ENCODE results near the gene COTL1. TPM values are rescaled to one million over a fixed set of nuclear protein-coding genes. Genes with fewer than 3 reads are reported as not detected.

The COTL1 gene
- total and polyA plus RNA-seq, 2 of the 13 experiments (the other 11 are each of a cell fraction or from before 2014, with no cell fraction given), result 8.7 to 16.9 TPM

DNA sequence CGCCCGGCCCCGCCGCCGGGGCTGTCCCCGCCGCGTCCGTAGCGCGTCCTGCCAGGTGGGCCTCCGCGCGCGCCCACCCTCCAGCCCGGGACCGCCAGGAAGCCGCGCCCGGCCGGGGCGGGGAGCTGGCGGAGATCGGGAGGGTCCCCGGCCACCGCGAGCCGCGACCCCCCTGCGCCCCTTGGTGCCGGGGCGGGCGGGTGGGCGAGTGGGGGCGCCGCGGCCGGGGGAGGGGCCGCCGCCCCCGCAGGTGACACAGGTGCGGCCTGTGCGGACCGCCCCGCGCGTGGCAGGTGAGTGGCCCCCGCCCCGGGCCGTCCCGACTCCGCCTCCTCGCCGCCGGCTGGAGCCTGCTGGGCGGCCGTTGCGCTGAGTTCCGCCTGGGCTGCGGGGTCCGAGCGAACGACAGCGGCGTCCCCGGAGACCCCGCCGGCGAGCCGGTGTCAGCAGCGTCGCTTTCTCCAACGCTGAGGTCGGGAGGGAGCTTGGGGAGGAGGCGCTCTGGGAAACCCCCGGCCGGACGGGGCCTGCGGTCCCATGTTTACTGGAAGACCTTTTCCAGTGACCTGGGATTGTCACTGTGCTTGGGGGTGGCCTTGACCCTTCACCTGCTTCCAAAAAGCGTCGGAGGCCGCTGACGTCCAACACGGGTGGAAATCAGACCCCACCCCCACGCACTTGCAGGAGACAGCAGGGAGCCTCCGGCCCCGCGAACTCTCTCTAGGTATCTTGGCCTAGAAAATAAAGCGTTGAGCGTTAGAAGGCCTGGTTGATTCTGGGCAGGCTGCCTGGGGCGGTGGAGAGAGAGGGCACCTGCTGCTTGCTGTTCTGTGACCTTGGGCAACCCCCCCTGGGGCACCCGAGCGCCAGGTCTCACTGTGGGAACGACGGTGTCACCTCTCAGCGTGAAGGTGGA, 31.0 kb upstream of the COTL1 start (continued):
- TF ChIP-seq, protein P1, sequence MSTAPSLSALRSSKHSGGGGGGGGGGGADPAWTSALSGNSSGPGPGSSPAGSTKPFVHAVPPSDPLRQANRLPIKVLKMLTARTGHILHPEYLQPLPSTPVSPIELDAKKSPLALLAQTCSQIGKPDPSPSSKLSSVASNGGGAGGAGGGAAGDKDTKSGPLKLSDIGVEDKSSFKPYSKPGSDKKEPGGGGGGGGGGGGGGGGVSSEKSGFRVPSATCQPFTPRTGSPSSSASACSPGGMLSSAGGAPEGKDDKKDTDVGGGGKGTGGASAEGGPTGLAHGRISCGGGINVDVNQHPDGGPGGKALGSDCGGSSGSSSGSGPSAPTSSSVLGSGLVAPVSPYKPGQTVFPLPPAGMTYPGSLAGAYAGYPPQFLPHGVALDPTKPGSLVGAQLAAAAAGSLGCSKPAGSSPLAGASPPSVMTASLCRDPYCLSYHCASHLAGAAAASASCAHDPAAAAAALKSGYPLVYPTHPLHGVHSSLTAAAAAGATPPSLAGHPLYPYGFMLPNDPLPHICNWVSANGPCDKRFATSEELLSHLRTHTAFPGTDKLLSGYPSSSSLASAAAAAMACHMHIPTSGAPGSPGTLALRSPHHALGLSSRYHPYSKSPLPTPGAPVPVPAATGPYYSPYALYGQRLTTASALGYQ (CRISPR knock-in tag; IDR thresholded peaks at IDR 0.05), result no peak
- TF ChIP-seq LCORL (IDR thresholded peaks at IDR 0.05), result no peak
- 0 out of 2 replicates have a peak, but pooled peaks have one; percentile 31 for TF ChIP-seq LCORL (CRISPR knock-in tag; IDR thresholded peaks at IDR 0.05)
- TF ChIP-seq GLI4 (CRISPR knock-in tag; IDR thresholded peaks at IDR 0.05; ENCODE audit: borderline replicate concordance), result peak; percentile 85; the same call in 1 of the 2 replicates
- peak; percentile 44; the same call in 1 of the 2 replicates for TF ChIP-seq PHF20 (CRISPR knock-in tag; IDR thresholded peaks at IDR 0.05)
- TF ChIP-seq, protein P2, sequence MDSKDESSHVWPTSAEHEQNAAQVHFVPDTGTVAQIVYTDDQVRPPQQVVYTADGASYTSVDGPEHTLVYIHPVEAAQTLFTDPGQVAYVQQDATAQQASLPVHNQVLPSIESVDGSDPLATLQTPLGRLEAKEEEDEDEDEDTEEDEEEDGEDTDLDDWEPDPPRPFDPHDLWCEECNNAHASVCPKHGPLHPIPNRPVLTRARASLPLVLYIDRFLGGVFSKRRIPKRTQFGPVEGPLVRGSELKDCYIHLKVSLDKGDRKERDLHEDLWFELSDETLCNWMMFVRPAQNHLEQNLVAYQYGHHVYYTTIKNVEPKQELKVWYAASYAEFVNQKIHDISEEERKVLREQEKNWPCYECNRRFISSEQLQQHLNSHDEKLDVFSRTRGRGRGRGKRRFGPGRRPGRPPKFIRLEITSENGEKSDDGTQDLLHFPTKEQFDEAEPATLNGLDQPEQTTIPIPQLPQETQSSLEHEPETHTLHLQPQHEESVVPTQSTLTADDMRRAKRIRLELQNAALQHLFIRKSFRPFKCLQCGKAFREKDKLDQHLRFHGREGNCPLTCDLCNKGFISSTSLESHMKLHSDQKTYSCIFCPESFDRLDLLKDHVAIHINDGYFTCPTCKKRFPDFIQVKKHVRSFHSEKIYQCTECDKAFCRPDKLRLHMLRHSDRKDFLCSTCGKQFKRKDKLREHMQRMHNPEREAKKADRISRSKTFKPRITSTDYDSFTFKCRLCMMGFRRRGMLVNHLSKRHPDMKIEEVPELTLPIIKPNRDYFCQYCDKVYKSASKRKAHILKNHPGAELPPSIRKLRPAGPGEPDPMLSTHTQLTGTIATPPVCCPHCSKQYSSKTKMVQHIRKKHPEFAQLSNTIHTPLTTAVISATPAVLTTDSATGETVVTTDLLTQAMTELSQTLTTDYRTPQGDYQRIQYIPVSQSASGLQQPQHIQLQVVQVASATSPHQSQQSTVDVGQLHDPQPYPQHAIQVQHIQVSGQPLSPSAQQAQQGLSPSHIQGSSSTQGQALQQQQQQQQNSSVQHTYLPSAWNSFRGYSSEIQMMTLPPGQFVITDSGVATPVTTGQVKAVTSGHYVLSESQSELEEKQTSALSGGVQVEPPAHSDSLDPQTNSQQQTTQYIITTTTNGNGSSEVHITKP (CRISPR knock-in tag; IDR thresholded peaks at IDR 0.05; ENCODE audit: low read depth), result 0 out of 2 replicates have a peak, but pooled peaks have one; percentile 21
- no peak for TF ChIP-seq CREM (IDR thresholded peaks at IDR 0.05)
- TF ChIP-seq CREM (CRISPR knock-in tag; IDR thresholded peaks at IDR 0.05), result no peak
- no peak for TF ChIP-seq YEATS4 (CRISPR knock-in tag; IDR thresholded peaks at IDR 0.05; ENCODE audit: borderline replicate concordance)
- no peak for TF ChIP-seq HOXA7 (CRISPR knock-in tag; IDR thresholded peaks at IDR 0.05)
- TF ChIP-seq NFKB2 (CRISPR knock-in tag; IDR thresholded peaks at IDR 0.05; ENCODE audit: borderline replicate concordance), result peak; percentile 67; the same call in 1 of the 2 replicates
- TF ChIP-seq, protein P3, sequence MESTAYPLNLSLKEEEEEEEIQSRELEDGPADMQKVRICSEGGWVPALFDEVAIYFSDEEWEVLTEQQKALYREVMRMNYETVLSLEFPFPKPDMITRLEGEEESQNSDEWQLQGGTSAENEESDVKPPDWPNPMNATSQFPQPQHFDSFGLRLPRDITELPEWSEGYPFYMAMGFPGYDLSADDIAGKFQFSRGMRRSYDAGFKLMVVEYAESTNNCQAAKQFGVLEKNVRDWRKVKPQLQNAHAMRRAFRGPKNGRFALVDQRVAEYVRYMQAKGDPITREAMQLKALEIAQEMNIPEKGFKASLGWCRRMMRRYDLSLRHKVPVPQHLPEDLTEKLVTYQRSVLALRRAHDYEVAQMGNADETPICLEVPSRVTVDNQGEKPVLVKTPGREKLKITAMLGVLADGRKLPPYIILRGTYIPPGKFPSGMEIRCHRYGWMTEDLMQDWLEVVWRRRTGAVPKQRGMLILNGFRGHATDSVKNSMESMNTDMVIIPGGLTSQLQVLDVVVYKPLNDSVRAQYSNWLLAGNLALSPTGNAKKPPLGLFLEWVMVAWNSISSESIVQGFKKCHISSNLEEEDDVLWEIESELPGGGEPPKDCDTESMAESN (CRISPR knock-in tag; conservative IDR thresholded peaks at IDR 0.05), result no peak
- TF ChIP-seq, protein P4, sequence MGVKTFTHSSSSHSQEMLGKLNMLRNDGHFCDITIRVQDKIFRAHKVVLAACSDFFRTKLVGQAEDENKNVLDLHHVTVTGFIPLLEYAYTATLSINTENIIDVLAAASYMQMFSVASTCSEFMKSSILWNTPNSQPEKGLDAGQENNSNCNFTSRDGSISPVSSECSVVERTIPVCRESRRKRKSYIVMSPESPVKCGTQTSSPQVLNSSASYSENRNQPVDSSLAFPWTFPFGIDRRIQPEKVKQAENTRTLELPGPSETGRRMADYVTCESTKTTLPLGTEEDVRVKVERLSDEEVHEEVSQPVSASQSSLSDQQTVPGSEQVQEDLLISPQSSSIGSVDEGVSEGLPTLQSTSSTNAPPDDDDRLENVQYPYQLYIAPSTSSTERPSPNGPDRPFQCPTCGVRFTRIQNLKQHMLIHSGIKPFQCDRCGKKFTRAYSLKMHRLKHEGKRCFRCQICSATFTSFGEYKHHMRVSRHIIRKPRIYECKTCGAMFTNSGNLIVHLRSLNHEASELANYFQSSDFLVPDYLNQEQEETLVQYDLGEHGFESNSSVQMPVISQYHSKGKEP (CRISPR knock-in tag; IDR thresholded peaks at IDR 0.05), result no peak
- no peak for TF ChIP-seq ZNF749 (CRISPR knock-in tag; IDR thresholded peaks at IDR 0.05; ENCODE audit: borderline replicate concordance)
- TF ChIP-seq BHLHE40 (IDR thresholded peaks at IDR 0.05; ENCODE audit: low read length), result no peak
- peak; percentile 63 for TF ChIP-seq XRCC5 (optimal IDR thresholded peaks at IDR 0.05; ENCODE audit: low read length)
- TF ChIP-seq, protein P5, sequence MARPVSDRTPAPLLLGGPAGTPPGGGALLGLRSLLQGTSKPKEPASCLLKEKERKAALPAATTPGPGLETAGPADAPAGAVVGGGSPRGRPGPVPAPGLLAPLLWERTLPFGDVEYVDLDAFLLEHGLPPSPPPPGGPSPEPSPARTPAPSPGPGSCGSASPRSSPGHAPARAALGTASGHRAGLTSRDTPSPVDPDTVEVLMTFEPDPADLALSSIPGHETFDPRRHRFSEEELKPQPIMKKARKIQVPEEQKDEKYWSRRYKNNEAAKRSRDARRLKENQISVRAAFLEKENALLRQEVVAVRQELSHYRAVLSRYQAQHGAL (CRISPR knock-in tag; IDR thresholded peaks at IDR 0.05; ENCODE audit: not compliant biosample characterization), result no peak
- TF ChIP-seq MIER3 (CRISPR knock-in tag; IDR thresholded peaks at IDR 0.05; ENCODE audit: borderline replicate concordance), result peak; percentile 46; the same call in 1 of the 2 replicates
- no peak for TF ChIP-seq TBP (CRISPR knock-in tag; IDR thresholded peaks at IDR 0.05)
